Head of caudate nucleus (tissue), 42 donors: Measurements from ENCODE around the gene OSGEP.

Experiments used
- DNase-seq, 42 donors: peaks; one replicate each; pipeline versions ENCODE4 v3.0.0 to v3.0.0-alpha.2; 2020 to 2021; ENCODE audit warnings: mixed read lengths in 7 of 42
- intact Hi-C: fragments of 100-400 bp; cut with DNase I; formaldehyde crosslinking; loops from one replicate; pipeline ENCODE4 v1.15.0; 2022

The OSGEP gene

DNA sequence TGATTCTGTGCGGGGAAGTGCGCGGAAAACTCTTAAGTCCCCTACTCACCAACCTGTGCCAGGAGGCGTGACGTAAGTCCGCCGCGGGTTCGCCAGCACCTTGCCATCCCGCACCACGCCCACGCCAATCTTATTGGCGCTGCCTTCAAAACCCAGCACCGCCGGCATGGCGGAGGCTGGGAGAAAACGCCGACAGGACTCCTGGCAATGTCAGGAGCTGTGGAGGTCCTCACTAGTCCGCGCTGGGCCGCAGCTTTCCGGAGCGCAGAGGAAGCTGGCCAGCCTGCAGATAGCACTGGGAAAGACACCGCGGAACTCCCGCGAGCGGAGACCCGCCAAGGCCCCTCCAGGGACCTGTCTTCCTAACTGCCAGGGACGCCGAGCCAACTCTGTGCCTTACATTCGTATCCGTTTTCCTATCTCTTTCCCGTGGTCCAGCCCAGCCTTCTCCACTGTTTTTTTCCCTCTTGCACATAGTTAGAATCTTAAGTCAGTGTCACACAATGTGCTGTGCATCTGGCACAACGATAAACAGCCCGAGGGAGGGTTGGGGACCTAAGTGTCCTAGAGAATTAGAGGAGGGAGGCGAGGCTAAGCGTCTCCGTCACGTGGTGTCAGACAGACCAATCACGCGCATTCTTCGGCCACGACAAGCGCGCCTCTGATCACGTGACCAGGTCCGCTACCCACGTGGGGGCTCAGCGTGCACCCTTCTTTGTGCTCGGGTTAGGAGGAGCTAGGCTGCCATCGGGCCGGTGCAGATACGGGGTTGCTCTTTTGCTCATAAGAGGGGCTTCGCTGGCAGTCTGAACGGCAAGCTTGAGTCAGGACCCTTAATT is at the start of gene OSGEP, which contains the start of gene APEX1:
OSGEP (minus strand) TSS at position 297 of the 839 bp plus-strand sequence; CDS start at position 168, 129 bp downstream.
APEX1 (plus strand) TSS at position 711 of the 839 bp plus-strand sequence. CDS start 420 bp downstream, outside the sequence.
- DNase-seq: peak; percentile 95 to 100 (median 99)
- intact Hi-C loops: loop anchor here (2.0 to 10.0 kb wide), 3 partner anchors 42 to 230 kb away; partner anchors contain the start of genes ANG, RNASE4 and TEP1

DNA sequence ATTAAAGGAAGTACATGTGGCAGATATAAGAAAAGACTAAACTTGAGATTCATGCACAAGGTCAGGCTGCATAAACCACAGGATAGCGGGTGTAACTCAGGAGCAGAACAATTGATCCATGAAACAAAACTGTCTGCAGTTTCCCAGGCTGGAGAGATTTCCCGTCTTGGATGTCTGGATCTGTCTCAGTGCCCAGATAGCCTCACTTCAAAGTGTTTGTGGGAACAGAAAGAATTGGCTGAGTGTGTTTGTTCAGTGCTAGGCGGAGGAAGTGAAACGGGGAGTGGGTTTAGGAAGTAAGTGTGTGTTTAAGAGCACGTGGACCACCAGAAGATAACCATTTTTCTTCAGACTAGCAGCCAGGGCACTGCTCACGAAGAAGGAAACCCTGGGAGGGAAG is 49.3 kb upstream of the OSGEP start:
- peak in 20 of 42 donors; percentile 2 to 42 (median 14) for DNase-seq
- intact Hi-C loops: no loop called here

DNA sequence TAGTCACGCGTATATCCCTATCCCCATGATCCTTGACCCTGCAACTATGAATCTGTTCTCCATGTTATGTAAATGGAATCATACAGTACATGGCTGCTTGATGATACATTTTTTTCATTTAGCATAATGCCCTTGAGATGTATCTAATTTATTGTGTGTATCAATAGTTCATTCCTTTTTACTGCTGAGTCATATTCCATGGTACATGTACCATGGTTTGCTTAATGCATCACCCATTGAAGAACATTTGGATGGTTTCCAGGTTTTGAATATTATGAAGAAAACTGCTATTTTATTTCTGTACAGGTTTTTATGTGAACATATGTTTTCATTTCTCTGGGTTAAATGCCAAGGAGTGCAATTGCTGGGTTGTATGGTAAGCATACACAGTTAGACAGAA is 46.7 kb upstream of the OSGEP start:
- DNase-seq: no peak

DNA sequence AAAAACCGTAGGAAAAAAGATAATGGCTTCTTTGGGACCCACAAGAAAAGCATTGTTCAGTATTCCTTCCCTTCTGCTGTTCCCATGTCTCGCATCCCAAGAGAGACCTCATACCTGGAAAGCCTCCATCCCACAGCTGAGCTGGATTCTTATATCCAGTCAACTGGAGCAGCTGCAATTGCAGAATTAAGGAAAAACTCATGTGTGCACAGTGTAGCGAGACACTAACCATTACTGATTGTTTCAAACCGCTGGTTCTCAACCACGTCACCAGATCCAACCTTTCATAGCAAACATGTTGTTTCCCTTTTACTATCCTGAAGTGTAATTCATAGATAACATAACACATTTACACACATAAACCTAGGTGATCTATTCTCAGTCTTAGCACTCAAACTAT is 45.3 kb upstream of the OSGEP start:
- intact Hi-C loops: no loop called here
- DNase-seq: no peak

More for the DNA sequence above, 46.7 kb upstream of the OSGEP start:
- intact Hi-C loops: no loop called here

DNA sequence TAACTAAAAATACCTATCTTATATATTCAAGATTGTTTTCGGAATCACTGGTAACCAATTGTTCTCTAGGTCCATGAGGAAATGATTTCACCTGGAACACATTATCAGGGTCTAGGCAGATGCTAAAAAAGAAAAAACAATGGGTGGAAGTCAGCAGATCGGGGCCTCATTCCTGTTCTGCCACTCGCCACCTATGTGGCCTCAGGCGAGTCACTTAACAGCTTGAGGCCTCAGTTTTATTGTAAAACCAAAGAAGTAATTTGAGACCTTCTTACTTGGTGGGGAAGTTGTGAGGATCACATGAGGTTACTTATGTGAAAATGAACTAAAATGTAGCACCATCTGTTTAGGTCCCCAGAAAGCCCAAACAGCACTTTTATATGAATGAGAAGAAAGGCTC is 44.5 kb upstream of the OSGEP start:
- no peak for DNase-seq
- intact Hi-C loops: no loop called here

DNA sequence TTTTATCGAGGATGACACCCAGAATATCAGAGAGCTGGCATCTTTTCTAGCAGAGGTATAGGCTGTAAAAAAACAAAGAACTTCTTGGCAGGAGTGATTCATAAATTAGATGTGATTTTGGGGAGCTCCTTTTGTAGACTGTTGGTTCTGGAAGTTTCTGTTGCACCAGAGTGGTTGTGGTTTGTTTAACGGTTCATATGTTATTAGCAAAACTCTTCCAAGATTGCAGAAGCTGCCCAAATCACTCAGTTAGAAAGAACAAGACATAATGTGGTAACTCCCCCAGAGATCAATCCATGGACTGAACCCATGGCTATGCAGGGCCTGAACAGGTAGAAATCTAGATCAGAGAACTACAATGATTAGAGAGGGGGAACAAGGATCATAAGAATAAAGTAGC is 44.0 kb upstream of the OSGEP start:
- intact Hi-C loops: no loop called here
- DNase-seq: no peak

DNA sequence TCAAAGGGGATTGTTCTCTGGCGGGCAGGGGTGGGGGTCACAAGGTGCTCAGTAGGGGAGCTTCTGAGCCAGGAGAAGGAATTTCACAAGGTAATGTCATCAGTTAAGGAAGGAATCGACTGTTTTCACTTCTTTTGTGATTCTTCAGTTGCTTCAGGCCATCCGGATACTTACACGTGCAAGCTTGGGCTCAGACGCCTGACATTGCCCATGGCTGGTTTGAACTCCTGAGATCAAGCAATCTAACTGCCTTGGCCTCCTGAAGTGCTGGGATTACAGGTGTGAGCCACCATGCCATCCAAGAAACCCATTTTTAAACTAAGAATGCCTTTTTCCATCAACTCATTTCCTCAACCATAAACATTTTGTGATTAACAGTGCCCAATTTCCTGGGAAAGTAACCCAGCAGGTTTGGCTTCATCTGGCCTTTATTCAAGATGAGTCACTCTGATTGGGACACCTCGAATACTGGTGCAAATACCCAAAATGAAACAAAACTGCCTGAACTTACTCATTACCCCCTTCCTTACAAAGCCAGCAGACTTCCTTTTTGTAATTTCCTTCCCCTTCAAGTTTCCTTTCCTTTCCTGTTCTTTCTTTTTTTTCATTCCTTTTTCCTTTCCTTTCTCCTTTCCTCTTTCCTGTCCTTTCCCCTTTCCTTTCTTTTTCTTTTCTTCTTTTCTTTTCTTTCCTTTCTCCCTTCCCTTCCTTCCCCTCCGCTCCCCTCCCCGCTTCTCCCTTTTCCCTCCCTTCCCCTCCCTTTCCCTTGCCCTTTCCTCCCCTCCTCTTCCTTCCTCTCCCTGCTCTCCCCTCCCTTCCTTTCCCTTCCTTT is 40.5 kb upstream of the OSGEP start:
- intact Hi-C loops: no loop called here
- no peak for DNase-seq

DNA sequence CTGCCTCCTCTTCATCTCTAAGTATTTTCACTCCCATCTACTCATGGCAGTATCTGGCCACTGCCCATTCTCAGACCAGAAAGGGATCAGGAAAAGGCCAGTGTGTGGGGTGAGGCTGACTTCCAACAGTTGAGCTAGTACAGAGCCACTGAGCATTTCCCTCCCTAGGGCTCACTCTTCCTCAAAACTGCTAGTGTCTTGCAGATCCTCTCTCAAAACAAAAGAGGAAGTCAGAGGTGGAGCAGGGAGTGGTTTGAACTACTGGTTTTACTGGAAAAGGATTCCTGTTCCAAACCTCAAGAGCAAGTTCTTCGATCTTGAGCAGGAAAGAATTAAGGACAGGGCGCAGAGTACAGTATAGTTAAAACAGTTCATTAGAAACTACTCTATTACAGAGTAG is 39.0 kb upstream of the OSGEP start:
- intact Hi-C loops: no loop called here

DNA sequence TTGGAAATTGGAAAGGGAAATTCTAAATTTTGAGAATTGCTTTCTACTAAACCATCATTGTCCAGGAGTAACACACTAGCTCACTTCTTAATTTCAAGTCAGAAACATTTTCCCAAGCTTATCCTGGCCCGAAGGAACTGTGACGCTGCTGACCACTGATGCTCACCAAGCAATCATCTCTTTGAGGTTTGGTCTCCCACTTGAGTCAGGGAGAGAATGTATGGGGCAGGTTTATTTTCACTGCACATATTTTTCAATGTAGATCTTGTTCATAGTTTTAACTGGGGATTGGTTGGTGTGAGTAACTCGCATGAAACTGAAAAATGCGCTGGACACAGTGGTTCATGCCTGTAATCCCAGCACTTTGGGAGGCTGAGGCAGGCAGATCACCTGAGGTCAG is 37.9 kb upstream of the OSGEP start:
- no peak for DNase-seq
- intact Hi-C loops: no loop called here

More for the DNA sequence above, 39.0 kb upstream of the OSGEP start:
- peak in 18 of 42 donors; percentile 4 to 46 (median 17) for DNase-seq

DNA sequence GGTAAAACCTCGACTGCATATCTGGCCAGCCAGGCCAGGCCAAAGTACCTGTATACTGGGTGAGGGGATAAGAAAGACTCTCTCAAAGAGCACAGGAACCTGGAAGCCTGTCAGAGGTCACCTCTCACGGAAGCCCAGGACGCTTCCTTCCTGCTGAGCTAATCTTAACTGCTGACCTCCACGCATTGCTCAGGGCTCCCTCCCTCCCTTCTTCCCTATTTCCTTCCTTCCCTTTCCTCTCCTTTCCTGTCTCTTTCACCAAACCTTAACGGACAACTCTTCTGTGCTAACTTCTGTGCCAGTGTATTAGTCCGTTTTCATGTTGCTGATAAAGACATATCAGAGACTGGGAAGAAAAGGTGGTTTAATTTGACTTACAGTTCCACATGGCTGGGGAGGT is 36.0 kb upstream of the OSGEP start:
- intact Hi-C loops: no loop called here
- no peak for DNase-seq

DNA sequence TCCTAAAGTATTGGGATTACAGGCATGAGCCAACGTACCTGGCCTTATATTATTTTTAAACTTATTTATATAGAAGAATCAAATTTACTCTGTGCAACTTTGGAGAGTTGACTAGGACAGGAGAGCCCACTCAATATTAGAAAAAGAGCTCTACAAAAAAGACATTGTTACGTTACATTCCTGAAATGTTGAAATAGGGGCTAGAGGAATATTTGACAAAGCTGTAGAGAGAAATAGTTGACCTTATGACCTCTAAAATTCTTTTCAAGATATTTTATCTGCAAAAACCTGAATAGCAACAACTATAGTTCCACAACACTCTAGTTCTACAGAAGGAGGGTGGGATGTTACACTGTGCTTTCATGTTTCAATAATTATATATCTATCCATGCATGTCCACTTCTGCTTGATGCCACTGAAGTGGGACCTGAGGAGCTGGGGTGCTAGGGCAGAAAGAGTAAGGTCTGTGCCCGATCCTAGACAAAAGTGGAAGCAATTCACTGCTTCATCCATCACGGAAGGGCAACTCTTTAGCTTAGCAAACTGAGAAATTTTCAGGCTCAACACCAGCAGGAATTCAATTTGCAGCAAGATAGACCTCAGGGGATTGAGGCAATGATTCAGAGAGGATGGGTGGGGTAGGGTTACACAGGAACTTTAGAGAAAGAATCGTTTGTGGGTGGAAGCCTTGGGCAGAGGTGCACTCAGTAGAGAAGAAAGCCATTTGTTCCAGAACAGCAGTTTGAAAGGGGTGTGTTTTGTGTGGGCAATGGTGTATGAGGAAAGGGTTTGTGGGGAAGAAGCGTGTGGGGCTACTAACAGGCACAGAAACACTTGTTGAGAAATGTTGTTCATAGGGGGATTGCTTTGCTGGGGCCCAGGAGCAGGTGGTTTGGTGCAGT is 34.7 kb upstream of the OSGEP start:
- DNase-seq: no peak
- intact Hi-C loops: no loop called here

DNA sequence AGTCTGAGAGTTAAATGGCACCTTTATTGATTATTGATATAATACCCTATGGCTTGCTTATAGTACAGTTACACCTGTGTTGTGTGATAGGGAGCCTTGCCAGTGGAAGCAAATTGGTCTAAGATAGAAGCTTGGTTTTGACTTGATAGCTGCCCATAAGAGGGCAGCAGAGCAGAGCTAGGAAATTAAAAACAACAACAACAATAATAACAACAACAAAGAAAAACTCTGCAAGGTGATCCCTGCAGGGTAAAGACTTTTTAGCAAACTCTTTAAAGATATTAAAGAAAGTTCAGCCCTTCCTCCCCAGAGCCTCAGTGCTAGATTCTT is 32.7 kb upstream of the OSGEP start:
- intact Hi-C loops: no loop called here
- no peak for DNase-seq

DNA sequence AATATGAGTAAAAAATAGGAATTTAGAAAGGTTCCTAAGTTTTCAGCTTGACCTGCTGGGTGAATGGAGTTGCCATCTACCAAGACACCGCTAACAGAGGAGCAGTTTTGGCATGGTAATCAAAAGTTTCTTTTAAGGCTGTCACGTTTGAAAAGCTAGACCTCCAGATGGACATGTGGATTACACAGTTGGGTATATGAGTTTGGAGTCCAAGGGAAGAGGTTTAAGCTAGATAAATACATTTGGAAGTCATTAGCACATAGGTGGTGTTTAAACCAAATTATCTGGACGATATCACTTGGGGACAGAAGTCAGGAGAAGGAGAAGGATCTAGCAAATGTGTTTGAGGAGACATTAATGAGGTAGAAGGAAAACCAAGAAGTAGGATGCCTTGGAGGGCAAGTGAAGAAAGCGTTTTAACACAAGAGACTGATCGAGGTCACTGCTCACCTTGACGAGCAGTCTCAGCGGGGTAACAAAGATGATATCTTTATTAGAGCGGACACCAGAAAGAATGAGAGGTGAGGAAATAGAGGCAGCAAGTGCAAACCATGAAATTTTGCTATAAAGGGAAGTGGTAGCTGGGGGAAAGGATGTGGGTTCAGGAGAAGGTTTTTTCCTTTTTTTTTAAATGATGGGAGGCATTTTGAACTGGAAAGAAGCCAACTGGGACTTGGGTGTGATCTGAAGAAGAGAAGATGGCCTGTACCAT is 32.2 kb upstream of the OSGEP start:
- DNase-seq: no peak
- intact Hi-C loops: no loop called here

DNA sequence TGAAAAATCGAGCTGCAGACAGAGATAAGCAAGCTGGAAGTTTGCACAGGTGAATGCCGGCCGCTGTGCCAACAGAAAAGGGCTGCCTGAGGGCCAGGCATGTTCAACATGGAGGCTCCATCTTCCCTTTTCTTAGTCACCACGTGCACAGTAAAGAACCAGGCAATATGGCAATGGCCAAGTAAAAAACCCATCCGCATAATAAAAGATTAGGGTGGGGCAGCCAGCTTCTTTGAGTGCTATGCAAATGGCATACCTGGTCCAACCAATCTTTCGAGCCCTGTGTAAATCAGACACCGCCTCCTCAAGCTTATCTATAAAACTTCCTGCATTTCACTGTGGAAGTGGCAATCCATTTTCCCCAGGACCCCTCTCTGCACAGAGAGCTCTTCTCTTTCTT is 31.3 kb upstream of the OSGEP start:
- no peak for DNase-seq
- intact Hi-C loops: no loop called here

DNA sequence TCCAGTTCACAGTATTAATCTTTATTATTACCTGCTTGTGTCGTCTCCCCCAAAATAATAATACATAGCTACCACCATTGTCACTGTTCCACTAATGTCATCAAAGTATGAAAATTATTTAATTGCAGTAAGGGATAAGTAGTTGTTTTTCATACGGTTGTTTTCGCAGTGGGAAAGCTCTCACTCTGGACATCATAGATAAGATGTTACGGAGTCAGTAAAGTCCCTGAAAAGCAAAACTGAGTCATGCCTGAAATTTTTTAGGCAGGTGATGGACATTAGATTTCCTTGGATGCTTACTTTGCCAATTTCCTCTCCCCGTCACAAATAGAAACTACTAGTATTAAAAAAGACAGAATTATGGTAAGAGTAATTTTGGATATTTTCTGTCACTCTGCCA is 27.8 kb upstream of the OSGEP start:
- DNase-seq: no peak
- intact Hi-C loops: no loop called here

DNA sequence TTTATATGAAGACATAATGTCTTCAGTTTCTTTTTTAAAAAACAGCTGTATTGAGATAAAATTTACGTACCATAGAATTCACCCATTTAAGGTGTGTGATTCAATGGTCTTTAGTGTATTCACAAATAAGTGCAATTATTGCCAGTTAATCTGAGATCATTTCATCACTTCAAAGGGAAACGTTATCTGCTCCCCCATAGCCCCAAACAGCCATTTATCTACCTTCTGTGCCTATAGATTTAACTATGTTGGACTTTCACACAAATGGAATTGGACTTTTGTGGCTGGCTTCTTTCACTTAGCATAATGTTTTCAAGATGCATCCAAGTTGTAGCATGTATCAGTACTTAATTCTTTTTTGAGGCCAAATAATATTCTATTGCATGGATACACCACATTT is 24.3 kb upstream of the OSGEP start:
- intact Hi-C loops: no loop called here
- DNase-seq: no peak

DNA sequence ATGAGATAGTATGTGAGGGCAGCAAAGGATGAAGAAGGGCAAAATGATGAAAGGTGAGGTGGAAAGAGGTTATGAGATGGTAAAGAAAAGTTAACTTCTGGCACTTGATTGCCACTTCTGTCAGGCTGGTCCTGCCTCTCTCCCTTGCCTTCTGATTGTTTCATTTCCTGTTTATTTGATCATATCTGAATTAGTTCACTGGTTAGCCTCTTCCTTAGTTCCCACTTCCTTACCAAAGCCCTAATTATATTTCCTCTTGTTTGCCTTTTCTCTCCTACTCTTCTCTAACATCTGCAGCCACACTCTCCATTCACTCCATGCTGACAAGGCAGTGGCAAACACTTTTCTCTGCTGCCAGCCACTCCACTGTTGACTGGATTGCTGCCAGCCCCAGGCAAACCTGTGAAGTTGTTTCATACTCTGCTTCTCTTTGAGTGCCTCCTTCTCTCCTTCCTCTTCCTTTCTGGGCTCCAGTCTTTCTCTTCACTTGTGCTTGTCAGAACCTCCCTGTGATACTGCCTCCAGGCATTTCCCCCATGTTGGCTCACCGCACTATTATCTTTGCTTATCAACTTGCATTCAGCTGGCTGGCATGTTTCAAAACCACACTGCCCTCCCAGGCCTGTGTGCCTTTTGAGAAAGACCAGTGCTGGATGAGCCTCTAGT is 22.7 kb upstream of the OSGEP start:
- DNase-seq: peak in 16 of 42 donors; percentile 10 to 55 (median 26)

DNA sequence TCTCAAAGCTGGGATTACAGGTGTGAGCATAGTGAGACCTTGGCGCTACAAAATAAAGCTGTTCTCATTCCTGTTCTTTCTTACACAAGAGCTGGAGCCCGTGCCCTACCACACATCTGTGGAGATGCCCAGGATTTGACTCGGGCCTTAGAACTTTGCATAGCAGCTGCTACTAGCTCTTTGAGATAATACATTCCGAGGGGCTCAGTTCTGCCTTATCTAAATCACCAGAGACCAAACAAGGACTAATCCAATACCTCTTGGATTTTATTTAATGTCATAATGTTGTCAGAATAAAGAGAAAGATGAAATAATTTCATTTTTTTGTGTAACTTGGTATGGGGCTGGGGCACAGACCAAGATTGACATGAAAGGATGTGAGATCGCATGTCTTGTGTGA is 22.2 kb upstream of the OSGEP start:
- intact Hi-C loops: no loop called here
- no peak for DNase-seq

More for the DNA sequence above, 22.7 kb upstream of the OSGEP start:
- intact Hi-C loops: no loop called here
